ENCODE results near the gene FICD. TPM values are rescaled to one million over a fixed set of nuclear protein-coding genes. Genes with fewer than 3 reads are reported as not detected.
"Not testable (repeated sequence)": the region's sequence is repeated elsewhere in the genome, so short reads cannot be mapped to it uniquely, and the experiment has no call there.

The FICD gene
- total RNA-seq, 4 donors from 2014 or later, result 1.1 to 9.6 (median 6.2) TPM

DNA sequence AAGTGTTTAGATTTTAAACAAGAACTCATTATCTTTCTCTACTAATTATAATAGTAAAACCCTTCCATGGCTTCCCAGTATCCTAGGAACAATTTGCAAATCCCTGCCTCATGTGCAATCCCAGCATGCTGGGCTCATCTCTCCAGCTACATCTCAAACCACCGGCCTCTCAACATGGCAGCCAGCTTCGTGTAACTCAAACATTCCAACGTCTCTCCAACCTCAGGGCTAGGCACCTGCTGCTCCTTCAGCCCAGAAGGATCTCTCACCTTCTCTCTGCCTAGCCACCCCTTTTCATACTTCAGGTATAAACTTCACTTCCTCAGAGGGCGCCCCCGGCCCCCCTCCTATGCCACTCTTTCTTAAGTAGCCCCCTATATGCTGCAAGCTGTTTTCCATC is 38.7 kb downstream of the FICD start:
- intact Hi-C loops (cut with DNase I; ENCODE audit: low total_unique reads), result no loop called here
- 83 to 96% methylated on average over 5 of the region's 5 CpGs for WGBS, 2 donors (ENCODE audit: low coverage in 1 of 2)
- TF ChIP-seq POLR2AphosphoS5 (IDR thresholded peaks at IDR 0.05) (no peak), POLR2A (IDR thresholded peaks at IDR 0.05) (no peak)
- H3K4me3 ChIP-seq, result no peak overlapping the region
- in situ Hi-C loops (cut with MboI; ENCODE audit: low pct_ligation_motif_present in 1 of 4, low pct_unique_long_range_greater_than_20kb in 1 of 4, low sequenced_read_pairs in 3 of 4), result loop anchor here in 2 of 4 donors (25.0 kb wide), 1 partner anchor 534 kb away; the partner anchor contains the start of genes ALKBH2 (in 2 of the 2) and UNG (in 2 of the 2)
- H3K4me1 ChIP-seq, result peaks cover 5 to 62% (median 19%) of the 10 kb centered on the region in 4 donors
- H3K36me3 ChIP-seq, result peaks cover 0 to 3% (median 0%) of the 10 kb centered on the region in 4 donors
- no peak overlapping the region for H3K27ac ChIP-seq
- no peak for DNase-seq
- H3K27me3 ChIP-seq, result no peaks in the 10 kb centered on the region
- no peaks in the 10 kb centered on the region for H3K9me3 ChIP-seq

DNA sequence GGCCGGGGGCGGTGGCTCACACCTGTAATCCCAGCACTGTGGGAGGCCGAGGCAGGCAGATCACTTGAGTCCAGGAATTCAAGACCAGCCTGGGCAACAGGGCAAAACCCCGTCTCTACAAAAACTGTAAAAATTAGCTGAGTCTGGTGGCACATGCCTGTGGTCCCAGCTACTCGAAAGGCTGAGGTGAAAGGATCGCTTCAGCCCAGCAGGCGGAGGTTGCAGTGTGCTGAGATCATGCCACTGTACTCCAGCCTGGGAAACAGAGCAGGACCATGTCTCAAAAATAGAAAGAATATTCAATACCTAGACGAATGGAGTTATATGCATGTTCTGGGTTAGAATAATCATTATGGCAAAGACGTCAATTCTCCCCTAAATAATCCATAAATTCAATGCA is 40.3 kb downstream of the FICD start:
- H3K27ac ChIP-seq; intact Hi-C loops (cut with DNase I; ENCODE audit: low total_unique reads); H3K4me3 ChIP-seq; H3K27me3 ChIP-seq; H3K9me3 ChIP-seq; DNase-seq; H3K36me3 ChIP-seq: not testable (repeated sequence)
- WGBS, 2 donors (ENCODE audit: low coverage in 1 of 2), result 70 to 88% methylated on average over 2 to 9 of the region's 9 CpGs
- in situ Hi-C loops (cut with MboI; ENCODE audit: low pct_ligation_motif_present in 1 of 4, low pct_unique_long_range_greater_than_20kb in 1 of 4, low sequenced_read_pairs in 3 of 4), result loop anchor here in 2 of 4 donors (25.0 kb wide), 1 partner anchor 532 kb away; the partner anchor contains the start of genes ALKBH2 (in 2 of the 2) and UNG (in 2 of the 2)
- peaks cover 15 to 69% (median 33%) of the 10 kb centered on the region in 4 donors for H3K4me1 ChIP-seq

DNA sequence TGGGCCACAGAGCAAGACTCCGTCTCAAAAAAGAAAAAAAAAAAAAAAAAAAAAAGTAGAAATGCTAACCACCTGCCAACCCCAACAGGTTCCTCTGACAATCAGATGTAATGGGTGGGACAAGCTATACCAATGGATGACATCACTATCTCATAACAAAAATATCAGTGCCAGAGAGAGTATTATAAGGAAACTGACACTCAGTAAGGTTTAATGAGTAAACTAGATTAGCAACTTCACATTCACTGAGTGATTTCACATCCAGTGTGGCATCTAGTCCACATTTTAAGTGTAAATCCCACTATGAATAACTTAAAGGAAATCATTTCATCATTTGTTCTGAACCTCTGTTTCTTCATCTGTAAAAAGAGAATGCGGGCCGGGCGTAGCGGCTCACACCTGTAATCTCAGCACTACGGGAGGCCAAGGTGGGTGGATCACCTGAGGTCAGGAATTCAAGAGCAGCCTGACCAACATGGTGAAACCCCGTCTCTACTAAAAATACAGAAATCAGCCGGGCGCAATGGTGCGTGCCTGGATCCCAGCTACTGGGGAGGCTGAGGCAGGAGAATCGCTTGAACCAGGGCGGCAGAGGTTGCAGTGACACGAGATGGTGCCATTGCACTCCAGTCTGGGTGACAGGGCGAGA is 44.1 kb downstream of the FICD start:
- Histone ChIP-seq H3K27me3 (no peaks in the 10 kb centered on the region), H3K4me3 (no peak overlapping the region), H3K36me3 (peaks cover 0 to 3% (median under 1%) of the 10 kb centered on the region in 4 donors), H3K4me1 (peaks cover 19 to 55% (median 43%) of the 10 kb centered on the region in 4 donors), H3K27ac (no peak overlapping the region), H3K9me3 (no peaks in the 10 kb centered on the region)
- in situ Hi-C loops (cut with MboI; ENCODE audit: low pct_ligation_motif_present in 1 of 4, low pct_unique_long_range_greater_than_20kb in 1 of 4, low sequenced_read_pairs in 3 of 4) (loop anchor here in 2 of 4 donors (25.0 kb wide), 1 partner anchor 528 kb away; the partner anchor contains the start of genes ALKBH2 (in 2 of the 2) and UNG (in 2 of the 2)), intact Hi-C loops (cut with DNase I; ENCODE audit: low total_unique reads) (no loop called here)
- DNase-seq, result no peak
- no peak for TF ChIP-seq POLR2A (IDR thresholded peaks at IDR 0.05)
- TF ChIP-seq, protein P1, sequence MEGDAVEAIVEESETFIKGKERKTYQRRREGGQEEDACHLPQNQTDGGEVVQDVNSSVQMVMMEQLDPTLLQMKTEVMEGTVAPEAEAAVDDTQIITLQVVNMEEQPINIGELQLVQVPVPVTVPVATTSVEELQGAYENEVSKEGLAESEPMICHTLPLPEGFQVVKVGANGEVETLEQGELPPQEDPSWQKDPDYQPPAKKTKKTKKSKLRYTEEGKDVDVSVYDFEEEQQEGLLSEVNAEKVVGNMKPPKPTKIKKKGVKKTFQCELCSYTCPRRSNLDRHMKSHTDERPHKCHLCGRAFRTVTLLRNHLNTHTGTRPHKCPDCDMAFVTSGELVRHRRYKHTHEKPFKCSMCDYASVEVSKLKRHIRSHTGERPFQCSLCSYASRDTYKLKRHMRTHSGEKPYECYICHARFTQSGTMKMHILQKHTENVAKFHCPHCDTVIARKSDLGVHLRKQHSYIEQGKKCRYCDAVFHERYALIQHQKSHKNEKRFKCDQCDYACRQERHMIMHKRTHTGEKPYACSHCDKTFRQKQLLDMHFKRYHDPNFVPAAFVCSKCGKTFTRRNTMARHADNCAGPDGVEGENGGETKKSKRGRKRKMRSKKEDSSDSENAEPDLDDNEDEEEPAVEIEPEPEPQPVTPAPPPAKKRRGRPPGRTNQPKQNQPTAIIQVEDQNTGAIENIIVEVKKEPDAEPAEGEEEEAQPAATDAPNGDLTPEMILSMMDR (IDR thresholded peaks at IDR 0.05), result no peak
- no peak for TF ChIP-seq EP300 (IDR thresholded peaks at IDR 0.05; ENCODE audit: low read depth)
- TF ChIP-seq POLR2AphosphoS5 (IDR thresholded peaks at IDR 0.05), result no peak
- 73% methylated on average over 14 of the region's 14 CpGs; no CpG with 5 or more reads in 1 of the 2 donors for WGBS, 2 donors (ENCODE audit: low coverage in 1 of 2)

DNA sequence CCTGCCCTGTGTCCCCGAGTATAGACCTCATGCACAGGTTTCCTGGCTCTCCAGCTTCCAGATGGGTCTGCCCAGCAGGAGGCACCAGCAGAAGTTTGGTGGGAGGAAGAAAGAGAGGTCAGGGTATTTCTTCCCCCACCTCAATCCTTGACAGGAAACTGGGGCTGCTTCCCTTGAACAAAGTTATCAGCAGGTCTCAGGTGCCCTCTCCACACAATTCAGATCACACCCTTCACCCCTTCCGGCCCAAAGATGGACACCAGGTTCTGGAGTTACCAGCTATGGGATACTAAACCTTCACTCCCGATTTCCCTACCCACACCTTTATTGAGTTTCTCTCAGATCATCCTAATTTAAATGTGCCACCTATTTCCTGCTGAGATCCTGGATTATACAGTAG is 44.7 kb downstream of the FICD start:
- TF ChIP-seq EP300 (IDR thresholded peaks at IDR 0.05; ENCODE audit: low read depth), result no peak
- TF ChIP-seq, protein P1 (IDR thresholded peaks at IDR 0.05), result no peak
- H3K36me3 ChIP-seq, result peaks cover 0 to 9% (median 3%) of the 10 kb centered on the region in 4 donors
- peaks cover 19 to 59% (median 43%) of the 10 kb centered on the region in 4 donors for H3K4me1 ChIP-seq
- peak overlapping the region in 3 of 4 donors; percentile 90 to 97 (median 95) for H3K27ac ChIP-seq
- WGBS, 2 donors (ENCODE audit: low coverage in 1 of 2), result 25 to 31% methylated on average over 2 to 3 of the region's 3 CpGs
- in situ Hi-C loops (cut with MboI; ENCODE audit: low pct_ligation_motif_present in 1 of 4, low pct_unique_long_range_greater_than_20kb in 1 of 4, low sequenced_read_pairs in 3 of 4) (loop anchor here in 3 of 4 donors (10.0 to 25.0 kb wide), 3 partner anchors 55 to 528 kb away; partner anchors contain the start of genes ALKBH2 (in 2 of the 3) and UNG (in 2 of the 3)), intact Hi-C loops (cut with DNase I; ENCODE audit: low total_unique reads) (loop anchor here (2.0 to 10.0 kb wide), 4 partner anchors 58 to 1605 kb away; partner anchors contain the start of genes TMEM263 and USP30)
- H3K9me3 ChIP-seq, result no peaks in the 10 kb centered on the region
- no peak for DNase-seq
- H3K27me3 ChIP-seq, result no peaks in the 10 kb centered on the region
- H3K4me3 ChIP-seq, result peak overlapping the region in 3 of 4 donors; percentile 71 to 97 (median 94)

DNA sequence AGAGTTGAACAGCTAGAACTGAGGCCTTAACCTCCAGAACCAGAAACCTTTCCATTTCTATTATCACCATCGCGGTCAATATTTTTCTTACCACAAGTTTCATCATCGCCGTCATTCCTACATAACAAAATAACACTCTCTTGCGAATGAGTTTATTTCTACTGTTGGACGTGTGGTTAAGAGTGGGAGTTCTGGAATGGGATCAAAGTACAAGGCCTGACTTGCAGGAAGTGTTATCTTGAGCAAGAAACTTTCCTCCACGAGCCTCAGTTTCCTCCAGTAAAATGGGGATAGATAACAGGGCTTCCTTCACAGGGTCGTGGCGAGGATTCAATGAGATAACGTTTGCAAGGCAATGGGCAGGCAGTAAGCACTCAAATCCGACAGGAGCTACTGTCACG is 45.2 kb downstream of the FICD start:
- H3K36me3 ChIP-seq, result peaks cover 0 to 14% (median 6%) of the 10 kb centered on the region in 4 donors
- no peak for DNase-seq
- peaks cover 19 to 63% (median 43%) of the 10 kb centered on the region in 4 donors for H3K4me1 ChIP-seq
- no peaks in the 10 kb centered on the region for H3K27me3 ChIP-seq
- H3K9me3 ChIP-seq, result no peaks in the 10 kb centered on the region
- WGBS, 2 donors (ENCODE audit: low coverage in 1 of 2), result 0 to 1% methylated on average over 12 of the region's 12 CpGs
- peak overlapping the region; percentile 71 to 97 (median 86) for H3K4me3 ChIP-seq
- in situ Hi-C loops (cut with MboI; ENCODE audit: low pct_ligation_motif_present in 1 of 4, low pct_unique_long_range_greater_than_20kb in 1 of 4, low sequenced_read_pairs in 3 of 4), result loop anchor here in 3 of 4 donors (10.0 to 25.0 kb wide), 3 partner anchors 54 to 527 kb away; partner anchors contain the start of genes ALKBH2 (in 2 of the 3) and UNG (in 2 of the 3)
- intact Hi-C loops (cut with DNase I; ENCODE audit: low total_unique reads), result loop anchor here (2.0 to 10.0 kb wide), 4 partner anchors 57 to 1606 kb away; partner anchors contain the start of genes TMEM263 and USP30
- TF ChIP-seq EP300 (IDR thresholded peaks at IDR 0.05; ENCODE audit: low read depth) (no peak), POLR2AphosphoS5 (IDR thresholded peaks at IDR 0.05) (no peak), POLR2A (IDR thresholded peaks at IDR 0.05) (no peak)
- TF ChIP-seq, protein P1 (IDR thresholded peaks at IDR 0.05), result no peak
- peak overlapping the region; percentile 90 to 98 (median 96) for H3K27ac ChIP-seq
